ENCODE measurements around the gene TMEM63A. TPM values are rescaled to one million over a fixed set of nuclear protein-coding genes. Genes with fewer than 3 reads are reported as not detected.

The TMEM63A gene
- total and polyA plus RNA-seq, 2 of the 13 experiments (the other 11 are each of a cell fraction or from before 2014, with no cell fraction given) = 23.9 to 53.3 TPM

GRCh38 chr1:225818229-225818628 lies 64.0 kb downstream of the TMEM63A start:
- Histone ChIP-seq H3K27ac (ENCODE audit: extremely low read length, insufficient read depth, low read length) (peak overlapping the region; percentile 46), H3K9me3 (ENCODE audit: low read length) (no peaks in the 10 kb centered on the region), H3K27me3 (ENCODE audit: control insufficient read depth in 1 of 2, insufficient read depth in 2 of 2, low read length in 2 of 2) (no peaks in the 10 kb centered on the region), H3K4me3 (replicated peaks in 1 of 3; ENCODE audit: insufficient read depth in 1 of 3, low read depth in 2 of 3, low read length in 3 of 3) (no peak overlapping the region), H3K36me3 (replicated peaks in 1 of 2; ENCODE audit: control insufficient read depth in 1 of 2, insufficient read depth in 2 of 2, low read length in 2 of 2) (peaks cover 3 to 7% of the 10 kb centered on the region in 2 experiments; a peak in 3 of 5 replicates), H2AFZ (ENCODE audit: low read length) (no peak overlapping the region), H3K9ac (ENCODE audit: insufficient read depth, low read depth, low read length) (no peak overlapping the region), H4K20me1 (ENCODE audit: insufficient read depth, low read length) (no peaks in the 10 kb centered on the region), H3K4me1 (ENCODE audit: insufficient read depth, low read length) (peaks cover 91% of the 10 kb centered on the region), H3K79me2 (ENCODE audit: insufficient read depth, low read length) (peaks cover 36% of the 10 kb centered on the region), H3K4me2 (ENCODE audit: low read depth, low read length) (no peak overlapping the region)
- ChIA-PET CTCF (ENCODE audit: low intra/inter-chr PET ratio, low total read pairs) (no interaction called here), POLR2A (interaction anchor here (0.6 kb wide), 1 partner anchor 124 kb away, joined by 3 read pairs; no protein-coding TSS in a partner anchor)
- FAIRE-seq (no peak), ATAC-seq (no peak), DNase-seq (ENCODE audit: low spot score) (no peak)
- 96% methylated on average over 7 of the region's 7 CpGs for WGBS (ENCODE audit: low lambda C conversion rate)
- no TSS peak for BruUV-seq (replicated peaks)
- no peak for TF ChIP-seq ZNF318 (CRISPR knock-in tag; IDR thresholded peaks at IDR 0.05)
- TF ChIP-seq ZMAT3 (CRISPR knock-in tag; conservative IDR thresholded peaks at IDR 0.05) = no peak
- no peak for TF ChIP-seq ZNF597 (CRISPR knock-in tag; IDR thresholded peaks at IDR 0.05)
- no peak for TF ChIP-seq ZBTB43 (CRISPR knock-in tag; conservative IDR thresholded peaks at IDR 0.05)
- no peak for TF ChIP-seq TSC22D2 (CRISPR knock-in tag; IDR thresholded peaks at IDR 0.05; ENCODE audit: borderline replicate concordance)
- no peak for TF ChIP-seq ZNF678 (CRISPR knock-in tag; IDR thresholded peaks at IDR 0.05)
- no peak for TF ChIP-seq ZBTB25 (CRISPR knock-in tag; IDR thresholded peaks at IDR 0.05)
- no peak for TF ChIP-seq ZNF34 (CRISPR knock-in tag; IDR thresholded peaks at IDR 0.05; ENCODE audit: borderline replicate concordance)
- no peak for TF ChIP-seq ZIK1 (CRISPR knock-in tag; IDR thresholded peaks at IDR 0.05; ENCODE audit: borderline replicate concordance, low read depth)
- intact Hi-C loops (cut with micrococcal nuclease; ENCODE audit: unreplicated experiment) = no loop called here
- in situ Hi-C loops (cut with HindIII; ENCODE audit: extremely low pct_ligation_motif_present, low pct_unique_long_range_greater_than_20kb) = no loop called here

All from HepG2 (cell line).